Fibroblast of skin of back (primary cell): ENCODE measurements around the gene PECR.
"Not testable (repeated sequence)": the region's sequence is repeated elsewhere in the genome, so short reads cannot be mapped to it uniquely, and the experiment has no call there.

Experiments
- DNase-seq: peaks from one replicate; pipeline ENCODE4 v3.0.0-alpha.2; 2013

PECR gene

DNA sequence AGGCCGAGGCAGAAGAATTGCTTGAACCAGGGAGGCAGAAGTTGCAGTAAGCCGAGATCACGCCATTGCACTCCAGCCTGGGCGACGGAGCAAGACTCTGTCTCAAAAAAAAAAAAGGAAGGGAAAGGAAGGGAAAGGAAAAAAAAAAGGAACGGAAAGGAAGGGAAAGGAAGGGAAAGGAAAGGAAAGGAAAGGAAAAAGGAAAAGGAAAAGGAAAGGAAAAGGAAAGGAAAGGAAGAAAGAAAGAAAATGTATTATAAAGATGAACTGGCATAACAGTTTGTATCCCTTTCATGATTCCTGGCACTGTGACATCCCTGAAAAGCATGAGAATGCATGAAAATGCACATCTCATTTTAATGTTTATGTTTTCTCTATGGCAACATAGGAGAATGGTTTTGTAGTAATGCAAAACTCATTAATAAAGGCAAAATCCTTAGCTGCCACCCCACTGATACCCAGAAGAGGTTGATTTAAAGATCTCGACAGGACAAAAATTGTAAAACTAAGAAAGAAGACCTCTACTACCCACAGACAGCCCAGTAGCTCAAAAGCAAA, 56.8 kb downstream of the PECR start:
- DNase-seq = no peak

DNA sequence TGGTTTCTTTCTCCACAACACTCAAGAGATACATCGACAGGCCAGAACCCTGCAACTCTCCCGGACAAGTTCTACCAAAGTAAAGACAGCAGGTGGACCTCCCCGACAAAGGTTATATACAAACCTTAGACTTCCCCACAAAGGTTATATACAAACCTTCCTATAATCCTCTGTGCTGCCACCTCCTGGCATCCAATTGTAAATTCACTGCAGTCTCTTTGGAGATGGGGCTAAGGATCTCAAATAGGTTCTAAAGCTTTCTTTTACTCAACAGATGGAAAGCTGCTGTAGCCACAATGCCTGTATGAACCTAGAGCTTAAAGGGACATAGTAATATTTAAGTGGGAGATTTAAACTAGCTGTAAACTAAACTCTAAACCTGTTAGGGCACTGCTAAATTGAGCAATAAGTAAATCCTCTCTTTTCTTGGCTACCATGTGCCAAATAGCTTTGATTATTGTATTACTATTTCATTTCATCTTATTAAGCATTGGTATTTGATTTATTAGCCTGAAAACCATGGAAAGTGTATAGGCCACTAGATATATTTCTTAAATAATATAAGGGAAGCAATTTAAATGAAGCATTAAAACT, 58.5 kb downstream of the PECR start:
- DNase-seq = peak; percentile 52

DNA sequence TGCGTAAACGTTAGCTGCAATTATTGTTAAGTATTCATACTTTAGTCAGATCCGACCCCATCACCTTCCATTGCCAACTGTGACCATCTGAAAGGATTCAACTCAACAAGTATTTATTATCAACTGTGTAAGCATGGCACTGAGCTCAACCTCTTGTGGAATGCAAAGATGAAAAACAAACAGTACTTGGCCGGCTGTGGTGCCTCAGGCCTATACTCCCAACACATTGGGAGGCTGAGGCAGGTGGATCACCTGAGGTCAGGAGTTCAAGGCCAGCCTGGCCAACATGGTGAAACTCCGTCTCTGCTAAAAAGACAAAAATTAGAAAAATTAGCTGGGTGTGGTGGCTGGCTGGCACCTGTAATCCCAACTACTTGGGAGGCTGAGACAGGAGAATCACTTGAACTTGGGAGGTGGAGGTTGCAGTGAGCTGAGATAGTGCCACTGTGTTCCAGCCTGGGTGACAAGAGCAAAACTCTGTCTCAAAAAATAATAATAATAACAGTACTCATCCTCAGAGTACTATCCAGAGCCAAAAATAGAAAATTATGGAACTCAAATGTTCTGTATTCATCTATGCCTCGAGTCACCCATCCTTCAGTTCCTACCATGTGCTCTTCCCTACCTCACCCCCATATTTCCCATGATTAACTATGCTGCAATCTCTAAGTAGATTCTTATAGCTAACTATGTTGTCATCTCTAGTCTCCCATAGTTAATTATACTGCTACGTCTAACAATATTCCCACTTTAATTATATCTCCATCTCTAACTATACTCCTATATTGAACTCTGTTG, 59.6 kb downstream of the PECR start:
- no peak for DNase-seq

DNA sequence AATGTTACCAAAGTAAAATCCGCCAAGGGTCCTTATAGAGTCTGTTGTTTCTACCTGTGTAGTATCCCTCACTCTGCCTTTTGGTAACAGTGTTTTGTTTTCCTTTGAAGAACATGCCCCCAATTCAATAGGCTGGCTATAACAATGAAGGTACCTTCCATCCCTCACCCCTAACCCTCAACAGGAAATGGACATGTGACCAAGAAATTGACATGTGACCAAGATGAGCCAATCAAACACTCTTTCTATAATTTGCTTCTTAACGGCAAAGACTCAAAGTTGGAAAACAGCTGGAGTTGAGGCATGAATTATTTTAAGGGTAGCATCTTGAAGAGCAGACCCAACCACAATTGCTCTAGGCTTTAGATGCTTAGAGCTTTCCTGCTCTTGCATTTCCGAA, 62.9 kb downstream of the PECR start:
- DNase-seq = no peak

DNA sequence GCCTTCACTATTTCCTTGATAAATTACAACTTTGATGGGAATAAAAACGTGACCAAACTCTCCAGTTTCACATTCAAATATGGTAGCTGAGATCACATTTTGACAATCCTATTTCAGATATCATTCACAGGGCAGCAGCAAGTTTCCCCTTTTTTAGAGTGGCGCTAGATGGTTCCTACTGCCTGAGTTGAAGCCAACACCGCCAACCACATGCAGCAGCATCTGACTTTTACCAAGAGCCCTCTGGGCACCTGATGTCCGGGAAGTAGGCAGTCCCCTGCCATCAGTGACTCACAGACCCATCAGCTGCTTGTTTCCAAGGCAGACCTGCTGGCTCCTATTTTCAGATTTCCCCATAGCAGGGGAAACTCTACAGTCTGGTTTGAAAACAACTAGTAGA, 64.2 kb downstream of the PECR start:
- no peak for DNase-seq

DNA sequence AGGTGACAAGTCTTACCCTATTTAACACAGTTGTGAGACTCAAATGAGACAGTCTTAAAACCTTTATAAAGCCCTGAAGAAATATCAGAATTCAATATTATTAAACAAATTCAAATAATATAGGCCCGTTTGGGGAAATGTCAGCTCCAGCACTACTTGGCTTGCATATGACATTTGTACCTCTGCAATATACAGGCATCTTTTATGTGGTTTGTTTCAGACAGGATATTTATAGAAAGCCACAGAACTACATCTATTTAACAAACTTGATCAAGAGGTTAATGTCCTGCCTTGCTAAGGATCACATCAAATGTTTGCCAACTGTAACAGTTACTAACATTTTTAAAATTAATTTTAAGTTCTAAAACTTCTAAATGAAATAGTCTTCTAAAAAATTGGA, 65.0 kb downstream of the PECR start:
- no peak for DNase-seq

DNA sequence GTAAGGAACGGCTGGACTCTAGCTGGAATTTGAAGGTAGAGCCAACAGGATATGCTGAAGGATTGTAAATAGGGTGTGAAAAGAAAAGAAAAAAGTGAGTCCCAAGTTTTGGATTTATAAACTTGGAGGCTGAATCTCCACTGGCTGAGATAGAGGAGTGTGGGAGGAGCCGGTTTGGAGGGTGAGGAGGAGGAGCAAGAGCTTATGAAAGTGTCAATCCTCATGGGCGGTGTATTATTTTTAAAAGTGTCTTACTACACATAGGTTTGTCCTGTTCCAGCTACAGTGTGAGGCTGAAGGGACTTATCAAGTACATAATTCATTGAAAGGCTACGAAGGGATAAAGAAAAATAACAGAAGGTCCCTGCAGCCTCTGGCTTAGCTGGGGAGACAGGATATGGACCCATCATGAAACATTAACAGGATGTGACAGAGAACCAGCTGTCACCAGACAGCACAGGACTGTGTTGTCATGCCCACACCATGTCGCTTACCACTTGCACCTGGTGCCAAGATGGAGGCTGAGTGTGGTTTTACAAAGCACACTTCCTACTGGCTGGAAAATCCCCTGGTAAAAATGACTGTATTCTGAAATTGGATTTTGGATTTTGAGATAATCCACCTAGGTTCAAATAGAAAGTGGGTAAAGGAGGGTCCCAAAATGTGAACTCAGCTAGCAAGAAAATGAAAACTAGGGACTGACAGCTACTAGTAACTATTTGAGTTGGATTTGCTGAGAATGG, 65.7 kb downstream of the PECR start:
- no peak for DNase-seq

DNA sequence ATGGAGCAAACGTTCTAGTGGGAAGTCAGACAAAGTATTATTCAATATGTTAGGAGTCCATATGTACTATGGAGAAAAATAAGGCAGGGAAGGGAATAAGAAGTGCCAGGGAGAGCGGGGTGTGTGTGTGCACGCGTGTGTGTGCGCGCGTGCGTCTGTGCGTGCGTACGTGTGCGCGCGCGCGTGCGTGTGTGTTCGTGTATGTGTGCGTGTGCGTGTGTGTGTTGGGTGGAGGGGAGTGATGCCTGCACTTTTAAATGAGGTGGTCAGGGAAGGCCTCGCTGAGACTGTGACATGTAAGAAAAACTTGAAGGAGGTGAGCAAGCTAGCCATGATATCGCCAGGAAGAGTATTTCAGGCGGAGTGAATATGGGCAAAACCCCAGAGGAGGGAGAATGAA, 66.6 kb downstream of the PECR start:
- no peak for DNase-seq

DNA sequence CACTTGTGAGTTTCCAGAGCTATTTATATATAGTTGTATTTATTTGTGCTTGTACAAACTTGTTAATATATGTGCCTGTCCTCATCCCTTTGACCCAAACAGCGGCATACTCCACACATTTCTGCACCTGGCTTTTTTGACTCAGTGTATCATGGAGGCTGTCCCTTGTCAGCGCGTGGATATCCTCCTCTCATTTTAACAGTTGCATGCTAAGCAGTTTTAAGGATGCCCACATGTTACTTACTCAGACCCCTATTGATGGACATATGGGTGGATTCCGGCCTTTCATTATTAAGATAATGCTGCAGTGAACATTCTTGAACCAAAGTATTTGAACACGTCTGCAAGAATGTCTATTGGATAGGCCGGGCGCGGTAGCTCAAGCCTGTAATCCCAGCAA, 67.6 kb downstream of the PECR start:
- DNase-seq = no peak

DNA sequence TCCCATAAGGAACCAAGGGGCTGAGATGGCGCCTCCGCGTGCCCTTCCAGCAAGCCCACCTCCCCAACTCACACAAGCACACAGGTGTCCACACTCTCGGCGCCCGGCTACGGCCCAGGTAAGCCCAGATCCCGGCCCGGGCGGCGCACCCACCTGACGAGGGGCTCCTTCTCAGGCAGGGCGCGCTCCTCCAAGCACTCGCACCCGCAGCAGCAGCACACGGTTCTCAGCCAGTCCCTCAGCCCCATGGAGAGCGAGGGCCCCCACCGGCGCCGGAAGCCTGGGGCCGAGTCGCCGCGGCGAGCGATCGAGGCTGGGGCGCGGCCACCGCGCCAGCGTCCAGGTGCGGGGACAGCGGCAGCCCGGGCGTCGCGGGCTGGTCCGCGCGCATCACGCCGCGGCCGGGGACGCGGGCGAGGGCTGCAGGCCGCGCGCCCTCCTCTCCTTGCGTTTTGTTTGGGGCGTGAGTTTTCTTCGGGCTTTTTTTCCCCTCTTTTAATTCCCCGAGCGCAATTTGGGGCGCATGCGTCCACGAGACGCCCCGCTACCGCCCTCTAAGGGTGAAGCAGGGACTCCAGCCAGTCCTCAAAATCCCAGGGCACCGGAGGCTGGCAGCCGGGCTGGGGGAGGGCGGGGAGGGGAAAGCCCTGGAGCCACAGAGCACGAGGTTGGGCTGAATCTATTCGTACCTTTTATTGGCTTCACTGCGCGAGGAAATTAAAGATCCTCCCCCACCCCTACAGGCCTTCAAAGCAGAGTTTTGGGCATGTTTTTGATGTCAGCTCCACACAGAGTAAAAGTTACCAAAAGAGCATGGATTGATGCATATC, 68.3 kb downstream of the PECR start, which contains the start of gene MREG:
MREG (minus strand) TSS at position 472 of the 830 bp plus-strand sequence; CDS start at position 248, 224 bp downstream.
- peak; percentile 78 for DNase-seq

DNA sequence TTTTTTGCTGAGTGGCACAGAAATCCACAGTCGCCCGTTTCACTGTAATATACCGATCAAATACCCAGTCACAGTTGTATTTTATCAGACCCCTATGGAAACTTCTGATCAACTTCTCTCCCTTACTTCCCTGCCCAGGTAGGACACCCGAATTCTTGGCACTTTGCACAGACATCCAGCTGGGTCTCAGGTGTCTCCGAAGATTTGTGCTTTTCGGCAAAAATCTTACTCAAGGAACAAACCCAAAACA, 68.9 kb downstream of the PECR start:
- DNase-seq = no peak

DNA sequence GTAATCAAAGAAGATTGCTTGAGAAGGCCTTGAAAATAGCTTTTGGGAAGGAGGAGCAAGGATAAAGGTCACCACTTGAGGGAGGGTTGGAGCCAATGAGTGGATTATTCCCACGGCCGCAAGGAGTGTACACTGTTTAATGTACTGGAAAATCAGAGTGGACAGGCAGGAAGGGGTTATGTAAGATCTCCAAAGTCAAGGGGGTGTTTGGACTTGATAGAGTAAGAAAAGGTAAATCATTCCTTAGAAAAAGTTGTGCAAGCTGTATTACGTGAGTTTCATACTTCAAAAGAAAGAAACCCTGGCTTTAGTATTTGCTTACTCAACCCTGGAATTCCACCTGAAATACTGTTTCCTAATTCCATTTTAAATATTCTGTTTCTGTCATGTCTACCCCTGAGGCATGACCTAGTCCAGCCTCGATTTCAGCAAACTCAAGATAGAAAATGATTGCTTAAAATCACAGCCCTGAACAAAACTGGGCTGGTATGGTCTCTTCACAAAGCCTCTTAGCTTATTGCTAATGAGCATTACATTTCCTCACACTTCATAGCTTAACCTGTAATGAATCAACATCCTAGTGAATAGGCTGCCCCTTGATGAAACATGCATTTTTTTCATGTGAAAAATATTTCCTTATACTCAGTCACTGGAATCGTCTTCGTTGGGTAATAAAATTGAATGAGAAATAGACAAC, 69.3 kb downstream of the PECR start:
- DNase-seq = no peak

DNA sequence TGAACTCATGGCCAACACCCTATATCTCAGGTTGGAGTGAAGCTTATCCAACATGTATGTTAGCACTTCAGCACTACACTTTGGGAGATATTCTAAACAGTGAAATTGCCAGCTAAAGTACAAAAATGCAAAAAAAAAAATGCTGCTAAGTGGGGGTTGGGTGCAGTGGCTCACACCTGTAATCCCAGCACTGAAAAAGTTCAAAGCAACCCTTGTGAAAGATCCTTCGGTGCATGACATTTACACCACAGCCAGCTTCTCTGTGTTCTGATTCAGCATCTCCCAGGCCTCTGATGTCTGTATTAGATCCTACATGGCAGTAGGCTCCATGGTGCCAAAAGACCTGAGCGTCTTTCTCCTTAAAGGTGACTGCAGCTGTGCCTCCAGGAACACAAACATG, 72.4 kb downstream of the PECR start:
- not testable (repeated sequence) for DNase-seq

DNA sequence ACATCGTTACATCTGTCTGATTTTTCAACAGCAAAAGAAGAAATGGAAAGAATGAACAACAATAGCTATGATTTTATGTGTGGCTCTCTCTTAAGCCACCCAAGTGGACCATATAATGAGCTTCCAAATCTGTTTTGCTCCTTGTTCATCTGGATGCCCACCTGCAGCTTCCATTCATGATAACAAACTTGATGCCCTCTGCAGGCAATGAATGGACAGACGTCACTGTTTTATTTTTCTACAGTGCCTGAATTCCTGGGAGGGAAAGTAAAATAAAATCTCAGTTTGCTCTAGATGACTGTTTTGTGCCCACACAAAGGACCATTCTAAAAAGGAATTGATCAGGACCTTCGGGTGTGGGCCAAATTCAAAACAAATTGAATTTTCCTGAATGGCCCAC, 73.2 kb downstream of the PECR start:
- no peak for DNase-seq

DNA sequence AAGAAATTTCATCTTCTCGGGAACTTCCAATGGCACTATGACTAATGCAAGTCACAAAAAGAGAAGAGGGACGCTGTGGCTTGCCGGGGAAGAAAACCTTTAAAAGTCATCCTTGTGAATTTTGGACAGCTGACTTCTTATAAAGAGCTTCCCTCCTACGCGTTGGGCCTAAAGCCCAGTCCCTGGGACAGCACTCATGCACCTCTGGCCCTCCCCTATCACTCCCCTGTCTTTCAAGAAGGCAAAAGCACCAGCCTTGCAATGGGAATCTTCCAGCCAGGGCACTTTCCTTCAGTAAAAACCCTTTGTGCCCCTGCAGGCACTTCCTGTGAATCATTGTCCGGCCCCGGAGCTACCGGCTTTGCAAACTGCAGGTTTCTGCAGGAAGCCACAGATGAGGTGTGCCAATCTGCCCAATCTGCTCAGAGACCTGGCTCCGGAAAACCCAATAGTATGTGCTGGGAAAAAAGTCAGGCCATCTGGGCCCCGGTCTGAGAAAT, 75.4 kb downstream of the PECR start:
- no peak for DNase-seq

DNA sequence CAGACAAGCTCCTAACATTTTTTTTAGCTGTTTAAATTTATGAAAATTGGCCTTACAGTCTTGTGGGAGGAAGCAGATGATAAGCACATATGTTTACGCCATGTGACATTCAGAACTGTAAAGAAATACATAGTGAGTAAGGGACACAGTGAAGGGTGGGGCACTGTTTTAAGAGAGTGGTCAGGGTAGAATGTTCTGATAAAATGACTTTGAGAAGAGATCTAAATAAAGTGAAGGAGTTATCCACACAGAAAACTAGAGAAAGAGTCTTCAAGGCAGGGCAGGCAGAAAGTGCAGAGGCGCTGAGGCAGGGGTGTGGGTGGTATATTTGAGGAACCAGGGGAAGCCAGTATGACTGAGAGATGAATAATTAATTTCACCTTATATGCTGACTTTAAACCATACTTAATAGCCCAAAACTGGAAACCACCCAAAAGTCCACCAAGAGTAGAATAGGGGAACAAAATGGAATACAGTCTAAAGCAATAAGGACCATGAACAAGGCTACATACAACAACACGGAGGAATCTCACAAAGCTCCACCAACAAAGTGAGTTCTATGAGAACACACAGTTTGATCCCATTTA, 76.8 kb downstream of the PECR start:
- no peak for DNase-seq

DNA sequence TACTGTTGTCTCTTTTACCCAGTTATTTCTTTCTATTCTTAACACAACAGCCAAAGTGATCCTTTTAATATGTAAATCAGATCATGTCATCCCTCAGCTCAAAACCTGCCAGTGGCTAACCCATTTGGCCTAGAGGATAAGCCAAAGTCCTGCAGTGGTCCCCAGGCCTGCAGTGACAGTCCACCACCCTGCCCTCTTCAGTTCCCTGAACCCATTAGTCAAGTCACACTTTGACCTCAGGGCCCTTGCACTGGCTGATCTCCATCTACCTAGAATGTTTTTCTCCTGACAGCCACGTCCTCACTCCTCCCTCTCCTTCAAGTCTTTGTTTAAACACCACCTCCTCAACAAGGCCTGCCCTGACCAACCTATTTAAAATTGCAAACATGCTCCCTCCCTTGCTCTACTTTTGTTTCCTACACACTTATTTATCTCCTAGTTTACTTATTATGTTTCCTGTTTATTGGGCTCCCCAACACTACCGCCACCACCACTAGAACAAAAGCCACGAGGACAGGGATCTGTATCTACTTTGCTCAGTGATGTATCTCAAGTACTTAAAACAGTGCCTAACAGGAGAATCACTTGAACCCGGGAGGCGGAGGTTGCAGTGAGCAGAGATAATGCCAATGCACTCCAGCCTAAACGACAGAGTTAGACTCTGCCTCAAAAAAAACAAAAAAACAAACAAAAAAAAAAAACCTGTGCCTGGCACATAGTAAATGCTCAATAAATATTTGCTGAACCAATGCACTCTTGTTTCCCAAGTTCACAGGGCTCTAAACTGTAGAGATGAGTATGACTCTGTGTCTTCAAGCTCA, 77.5 kb downstream of the PECR start:
- DNase-seq = no peak

DNA sequence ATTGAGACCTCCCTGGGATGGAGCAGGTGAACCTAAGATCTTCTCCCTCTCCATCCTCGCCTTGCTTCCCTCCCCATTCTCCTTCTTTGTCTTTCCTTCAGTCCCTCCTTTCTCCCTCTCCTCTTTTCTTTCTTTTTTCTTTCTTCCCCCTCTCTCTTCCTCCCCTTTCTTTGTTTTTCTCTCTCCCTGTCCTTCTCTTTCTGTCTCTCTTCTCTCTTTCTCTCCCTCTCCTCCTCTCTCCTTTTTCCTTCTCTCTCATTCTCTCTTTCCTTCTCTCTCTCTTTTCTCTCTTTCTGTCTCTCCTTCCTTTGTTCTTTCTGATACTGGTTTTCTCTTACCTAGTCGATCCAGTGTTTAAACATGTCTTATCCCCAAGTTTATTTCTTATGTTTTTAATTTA, 78.9 kb downstream of the PECR start:
- DNase-seq = no peak

DNA sequence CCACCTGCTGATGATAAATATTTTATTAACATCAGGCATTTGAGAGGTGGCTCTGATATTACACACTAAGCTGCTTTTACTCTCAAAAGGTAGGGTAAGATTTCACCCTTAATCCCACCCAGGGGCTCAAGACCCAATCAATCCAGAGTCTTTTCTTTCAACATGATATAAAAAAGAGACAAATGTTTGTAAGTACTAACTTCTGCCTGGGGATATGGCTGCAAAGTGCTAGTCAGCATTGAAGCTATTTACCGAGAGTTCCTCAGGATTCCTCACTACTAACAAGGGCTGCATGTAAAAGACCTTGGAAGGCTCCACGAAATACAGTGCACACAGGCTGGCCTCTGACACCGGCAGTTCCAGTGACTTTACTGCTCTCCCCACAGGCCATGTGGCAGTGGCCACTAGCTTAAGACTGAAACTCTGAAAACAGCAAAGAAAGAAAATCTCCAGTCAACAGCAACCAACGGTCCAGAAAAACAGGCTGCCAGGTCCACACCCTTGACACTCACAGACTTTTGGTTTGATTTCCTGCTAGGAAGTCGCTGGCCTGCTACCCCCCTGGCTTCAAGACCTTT, 79.4 kb downstream of the PECR start:
- no peak for DNase-seq
